ENCODE results near the gene SPATC1L.

The SPATC1L gene

DNA sequence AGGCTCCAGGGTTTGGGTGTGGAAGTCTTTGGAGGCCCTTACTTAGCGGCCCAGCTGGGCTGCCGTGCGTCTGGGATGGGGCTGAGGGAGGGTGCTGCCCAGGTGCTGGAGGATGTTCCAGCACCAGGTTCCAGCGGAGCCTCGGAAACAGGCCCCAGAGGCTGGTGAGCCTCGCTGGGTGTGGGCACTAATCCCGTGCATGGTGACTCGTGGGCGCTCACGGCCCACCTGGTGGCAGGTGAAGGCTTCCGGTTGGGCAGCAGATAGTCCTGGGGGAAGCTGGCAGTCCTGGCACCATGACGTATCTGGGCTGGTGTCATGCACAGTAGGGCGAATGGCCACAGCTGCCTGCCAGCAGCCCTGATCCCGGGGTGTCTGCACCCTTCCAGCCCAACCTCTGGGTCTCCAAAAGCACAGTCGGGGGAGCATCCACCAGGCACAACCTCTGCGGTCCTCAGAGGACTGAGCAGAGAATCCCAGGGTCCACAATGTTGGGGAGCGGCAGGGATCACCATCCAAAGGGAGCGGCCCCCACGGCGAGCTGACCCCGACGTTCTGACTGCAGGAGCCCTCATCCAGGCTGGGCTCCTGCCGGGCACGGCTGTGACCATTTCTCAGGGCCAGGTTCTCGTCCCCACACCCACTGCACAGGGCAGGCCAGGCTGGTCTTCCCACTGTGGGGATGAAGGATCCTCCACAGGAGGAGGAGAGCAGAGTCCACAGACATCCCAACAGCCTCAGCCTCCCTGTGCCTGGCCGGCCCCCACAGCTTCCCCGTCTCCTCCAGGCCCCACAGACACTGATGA is 54.2 kb downstream of the SPATC1L start:
- DNase-seq, result no peak

DNA sequence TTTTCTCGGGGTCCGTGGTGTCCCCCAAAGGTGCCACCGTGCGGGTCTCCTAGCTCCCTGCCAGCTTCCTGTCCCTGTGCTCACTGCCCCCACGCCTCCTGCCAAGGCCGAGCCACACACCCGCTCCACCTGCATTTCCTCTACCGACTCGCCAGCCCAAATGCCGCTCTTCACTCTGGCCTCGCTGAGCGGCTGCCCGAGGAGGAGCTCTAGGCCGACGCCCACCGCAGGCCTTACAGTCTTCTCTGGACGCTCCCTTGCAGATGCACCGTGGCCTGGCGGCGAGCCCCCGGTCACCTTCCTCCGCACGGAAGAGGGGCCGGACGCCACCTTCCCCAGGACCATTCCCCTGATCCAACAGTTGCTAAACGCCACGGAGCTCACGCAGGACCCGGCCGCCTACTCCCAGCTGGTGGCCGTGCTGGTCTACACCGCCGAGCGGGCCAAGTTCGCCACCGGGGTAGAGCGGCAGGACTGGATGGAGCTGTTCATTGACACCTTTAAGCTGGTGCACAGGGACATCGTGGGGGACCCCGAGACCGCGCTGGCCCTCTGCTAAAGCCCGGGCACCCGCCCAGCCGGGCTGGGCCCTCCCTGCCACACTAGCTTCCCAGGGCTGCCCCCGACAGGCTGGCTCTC is 55.2 kb downstream of the SPATC1L start:
- no peak for DNase-seq

DNA sequence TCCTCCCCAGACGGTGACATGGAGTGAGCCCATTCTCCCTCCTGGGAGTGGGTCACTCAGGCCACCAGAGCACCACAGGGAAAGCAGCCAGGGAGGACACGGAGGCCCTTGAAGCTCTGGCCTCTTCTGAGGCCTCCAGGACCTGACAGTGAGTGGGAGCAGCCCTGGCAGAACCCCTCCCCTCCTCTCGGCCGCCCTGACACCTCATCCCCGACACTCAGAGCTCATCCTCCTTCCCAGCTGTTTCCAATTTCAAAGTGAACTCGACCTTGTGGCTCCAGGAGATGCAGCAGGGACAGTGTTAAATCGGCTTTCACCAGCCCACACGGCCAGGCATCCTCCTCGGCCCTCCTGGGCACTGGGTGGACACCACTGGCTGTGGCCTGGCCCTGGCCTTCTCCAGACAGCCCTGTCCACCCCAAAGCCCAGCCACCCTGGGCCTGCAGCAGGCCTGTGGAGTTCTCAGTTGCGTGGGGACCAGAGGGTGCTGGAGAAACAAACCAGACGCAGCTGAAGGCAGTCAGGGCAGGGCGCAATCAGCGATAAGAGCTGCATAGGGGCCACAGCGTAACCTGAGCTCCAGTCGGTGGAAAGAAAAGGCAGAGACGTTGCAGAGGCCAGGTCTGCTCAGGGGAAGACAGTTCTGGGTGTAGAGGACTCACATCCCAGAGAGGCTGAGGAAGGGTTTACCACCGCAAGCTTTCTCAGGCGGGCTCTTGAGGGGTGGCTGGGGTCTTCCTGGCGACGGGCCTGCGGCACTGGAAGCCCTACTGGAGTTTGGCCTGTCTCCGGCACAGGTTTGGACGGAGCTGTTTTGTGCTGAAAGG is 55.9 kb downstream of the SPATC1L start:
- no peak for DNase-seq

GRCh38 chr21:46127239-46128105 is 56.8 kb downstream of the SPATC1L start:
- no peak for DNase-seq

- no peak for DNase-seq
Observed at GRCh38 chr21:46126309-46127238, 57.7 kb downstream of the SPATC1L start.

DNA sequence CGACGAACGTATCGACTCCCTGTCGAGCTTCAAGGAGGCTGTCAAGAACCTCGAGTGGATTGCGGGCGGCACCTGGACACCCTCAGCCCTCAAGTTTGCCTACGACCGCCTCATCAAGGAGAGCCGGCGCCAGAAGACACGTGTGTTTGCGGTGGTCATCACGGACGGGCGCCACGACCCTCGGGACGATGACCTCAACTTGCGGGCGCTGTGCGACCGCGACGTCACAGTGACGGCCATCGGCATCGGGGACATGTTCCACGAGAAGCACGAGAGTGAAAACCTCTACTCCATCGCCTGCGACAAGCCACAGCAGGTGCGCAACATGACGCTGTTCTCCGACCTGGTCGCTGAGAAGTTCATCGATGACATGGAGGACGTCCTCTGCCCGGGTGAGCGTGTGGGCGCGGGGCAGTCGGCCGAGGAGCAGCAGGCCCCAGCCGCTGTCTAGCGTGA is 58.4 kb downstream of the SPATC1L start:
- no peak for DNase-seq

DNA sequence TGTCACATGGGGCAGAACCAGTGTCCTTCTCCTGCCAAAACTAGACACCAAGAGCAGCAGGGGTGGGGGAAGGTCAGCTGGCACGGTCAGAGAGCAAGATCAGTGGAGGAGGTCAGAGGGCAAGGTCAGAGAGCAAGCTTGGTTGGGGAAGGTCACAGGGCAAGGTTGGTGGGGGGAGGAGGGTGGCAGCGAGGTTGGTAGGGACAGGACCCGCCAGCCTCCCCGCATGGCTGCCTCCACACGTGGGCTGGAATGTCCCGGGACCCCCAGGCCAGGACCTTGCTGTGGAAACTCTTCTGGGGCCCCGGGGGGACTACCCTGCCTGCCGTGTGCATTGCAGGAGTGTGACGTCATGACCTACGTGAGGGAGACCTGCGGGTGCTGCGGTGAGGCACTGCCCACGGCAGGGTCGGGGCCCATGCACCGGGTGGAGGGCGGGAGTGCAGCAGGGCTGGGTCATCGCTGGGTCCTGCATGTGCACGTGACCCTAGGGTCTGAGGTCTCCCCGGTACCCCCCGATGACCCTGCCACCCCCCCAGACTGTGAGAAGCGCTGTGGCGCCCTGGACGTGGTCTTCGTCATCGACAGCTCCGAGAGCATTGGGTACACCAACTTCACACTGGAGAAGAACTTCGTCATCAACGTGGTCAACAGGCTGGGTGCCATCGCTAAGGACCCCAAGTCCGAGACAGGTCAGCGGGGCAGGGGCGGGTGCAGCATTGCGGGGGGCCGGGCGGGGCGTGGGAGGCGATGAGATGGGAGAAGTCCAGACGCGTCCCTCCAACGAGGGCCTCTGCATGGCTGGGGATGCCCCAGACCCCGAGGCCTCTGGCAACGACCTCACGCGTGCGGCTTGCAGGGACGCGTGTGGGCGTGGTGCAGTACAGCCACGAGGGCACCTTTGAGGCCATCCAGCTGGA is 59.1 kb downstream of the SPATC1L start:
- no peak for DNase-seq

- no peak for DNase-seq
Observed at GRCh38 chr21:46124083-46124925, 60.0 kb downstream of the SPATC1L start.

- no peak for DNase-seq
Observed at GRCh38 chr21:46122758-46123683, 61.2 kb downstream of the SPATC1L start.

GRCh38 chr21:46122237-46122671 is 62.0 kb downstream of the SPATC1L start:
- DNase-seq, result no peak

- no peak for DNase-seq
Observed at GRCh38 chr21:46121286-46122221, 62.7 kb downstream of the SPATC1L start.

GRCh38 chr21:46120301-46121285 is 63.7 kb downstream of the SPATC1L start:
- no peak for DNase-seq

GRCh38 chr21:46119637-46120271 is 64.5 kb downstream of the SPATC1L start:
- no peak for DNase-seq

DNA sequence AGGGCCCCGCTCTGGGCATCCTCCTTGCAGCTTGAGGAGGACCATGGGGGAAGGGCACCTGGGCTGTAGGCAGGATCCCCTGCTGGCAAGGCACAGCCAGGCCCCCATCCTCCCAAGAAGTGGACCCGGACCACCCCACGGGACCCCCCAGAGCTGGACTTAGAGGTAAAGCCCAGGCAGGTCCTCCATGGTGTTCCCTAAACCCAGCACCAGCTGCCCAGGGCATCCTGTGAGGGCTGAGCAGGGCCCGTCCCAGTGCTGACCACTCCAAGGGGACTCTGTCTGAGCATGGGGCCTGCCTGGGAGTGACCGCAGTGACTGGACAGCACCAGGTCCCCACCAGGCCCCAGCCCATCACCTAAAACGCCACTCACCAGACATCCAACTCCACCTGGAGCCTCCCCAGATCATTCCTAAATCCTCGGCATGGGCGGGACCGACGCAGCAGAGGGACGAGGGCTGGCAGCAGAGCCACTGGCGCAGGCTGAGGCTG is 65.1 kb downstream of the SPATC1L start:
- DNase-seq, result no peak

Data from DMS 273 treated with DMSO at 0.1 percent for 48 hours (cell line).